Stimulated activated naive CD8-positive, alpha-beta T cell treated with anti-CD3 and anti-CD28 coated beads, Interleukin-15, amount 100 ng/mL, for 72 hours (primary cell): ENCODE data around the gene CMTR1.
"Not testable (repeated sequence)": the region's sequence is repeated elsewhere in the genome, so short reads cannot be mapped to it uniquely, and the experiment has no call there.

Source experiments
- ATAC-seq: fragments of 150-1000 bp; cut with Tn5 transposase; 2 replicates; pipeline ENCODE4 v1.10.0; 2021; ENCODE audit warnings: mild to moderate bottlenecking, moderate library complexity
- DNase-seq, 2 donors: peaks; one replicate each; pipeline ENCODE4 v3.0.0; 2021 to 2022
- H3K27ac Mint-ChIP-seq, 2 donors: one replicate each; pipeline ENCODE4 v1.8.0; 2022; ENCODE audit warnings: mild to moderate bottlenecking in 2 of 2, mixed read lengths in 2 of 2, moderate library complexity in 2 of 2
- H3K27me3 Mint-ChIP-seq: one replicate; pipeline ENCODE4 v1.8.0; 2022; ENCODE audit warnings: mixed read lengths
- H3K4me1 Mint-ChIP-seq: one replicate; pipeline ENCODE4 v1.8.0; 2022; ENCODE audit warnings: mild to moderate bottlenecking, mixed read lengths
- H3K4me3 Mint-ChIP-seq, 2 donors: one replicate each; pipeline ENCODE4 v1.8.0; 2022; ENCODE audit warnings: mild to moderate bottlenecking in 2 of 2, mixed read lengths in 2 of 2, moderate library complexity in 1 of 2
- H3K9me3 Mint-ChIP-seq, 2 donors: one replicate each; pipeline ENCODE4 v1.8.0; 2022; ENCODE audit warnings: mixed read lengths in 2 of 2

Gene CMTR1

DNA sequence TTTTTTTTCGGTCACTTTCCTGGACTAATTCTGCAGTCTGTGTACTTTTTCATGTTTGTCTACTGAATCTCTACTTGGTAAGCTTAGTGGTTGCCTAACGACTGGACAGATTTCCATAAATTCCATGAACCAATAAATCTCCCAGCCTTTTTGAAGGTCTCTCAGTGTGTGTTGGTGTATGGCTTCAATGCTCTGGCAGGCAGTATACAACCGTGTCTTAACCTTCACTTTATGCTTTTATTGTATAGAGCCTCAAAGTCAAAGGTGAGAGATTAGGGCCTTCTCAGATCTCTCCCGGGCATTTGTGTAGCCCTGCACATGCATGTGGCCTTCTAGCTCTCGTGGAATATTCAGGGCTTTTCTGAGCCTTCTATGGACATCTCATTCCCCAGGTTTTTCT is 14.3 kb upstream of the CMTR1 start:
- no peak overlapping the region for H3K27ac Mint-ChIP-seq
- no peak for DNase-seq
- no peak overlapping the region for H3K4me3 Mint-ChIP-seq
- H3K9me3 Mint-ChIP-seq = no peaks in the 10 kb centered on the region
- H3K27me3 Mint-ChIP-seq = no peaks in the 10 kb centered on the region
- H3K4me1 Mint-ChIP-seq = no peaks in the 10 kb centered on the region
- no peak for ATAC-seq

DNA sequence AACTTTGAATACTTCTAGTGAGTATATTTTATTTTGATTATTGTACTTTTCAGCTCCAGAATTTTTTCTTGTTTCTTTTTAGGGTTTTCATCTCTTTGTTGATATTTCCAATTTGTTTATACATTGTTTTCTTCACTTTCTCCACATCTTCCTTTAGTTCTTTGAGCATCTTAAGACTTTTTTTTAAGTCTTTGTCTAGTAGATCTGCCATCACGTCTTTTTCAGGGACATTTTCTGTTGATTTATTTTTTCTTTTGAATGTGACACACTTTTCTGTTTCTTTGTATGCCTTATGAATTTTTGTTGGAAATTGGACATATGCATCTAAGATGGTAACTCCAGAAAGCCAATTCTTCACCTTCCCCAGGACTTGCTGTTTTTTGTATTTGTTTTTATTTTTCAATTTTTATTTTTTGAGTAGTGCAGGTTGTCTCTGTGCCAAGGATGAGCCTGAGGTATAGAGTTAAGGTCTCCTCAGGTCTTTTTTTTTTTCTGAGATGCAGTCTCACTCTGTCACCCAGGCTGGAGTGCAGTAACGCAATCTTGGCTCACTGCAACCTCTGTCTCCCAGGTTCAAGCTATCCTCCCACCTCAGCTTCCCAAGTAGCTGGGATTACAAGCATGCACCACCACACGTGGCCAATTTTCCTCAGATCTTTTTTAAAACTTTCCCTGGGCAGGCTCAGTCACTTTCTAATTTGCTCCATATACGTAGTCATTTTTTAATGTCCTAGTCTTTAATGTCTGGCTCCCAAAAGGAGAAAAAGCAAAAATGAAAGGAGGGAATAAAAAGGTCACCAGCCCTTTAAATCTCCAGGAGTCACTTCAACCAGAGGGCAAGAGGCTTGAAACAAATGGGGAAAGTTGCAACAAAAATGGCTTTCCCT is 6.7 kb upstream of the CMTR1 start:
- Mint-ChIP-seq H3K4me1 (no peaks in the 10 kb centered on the region), H3K4me3 (no peak overlapping the region), H3K9me3 (no peaks in the 10 kb centered on the region), H3K27me3 (peaks cover 31% of the 10 kb centered on the region), H3K27ac (no peak overlapping the region)
- DNase-seq (no peak), ATAC-seq (no peak)

DNA sequence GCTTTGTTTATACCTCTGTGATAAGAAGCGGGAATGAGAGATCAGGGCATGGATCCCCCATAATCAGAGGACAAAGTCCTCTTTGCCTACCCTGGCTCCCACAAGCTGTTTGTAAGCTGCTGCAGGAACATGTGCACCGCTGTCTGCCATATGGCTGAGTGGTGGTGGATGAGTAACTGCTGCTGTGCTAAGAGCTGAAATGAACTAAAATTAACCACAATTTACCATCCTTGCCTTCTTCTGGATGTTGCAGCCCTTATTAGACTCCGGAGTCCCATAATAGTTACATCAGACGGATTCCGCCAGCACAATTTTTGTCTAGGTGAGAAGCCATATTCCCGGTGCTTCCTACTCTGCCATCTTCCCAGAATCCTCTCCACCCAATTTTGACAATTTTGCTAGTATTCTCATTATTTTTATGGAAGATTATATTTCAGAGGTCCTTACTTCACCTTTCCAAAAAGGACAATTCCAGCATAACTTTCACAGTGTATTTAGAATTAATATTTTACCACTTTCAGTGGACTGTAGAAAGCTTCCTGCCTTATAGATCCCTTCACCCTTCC is 6.0 kb upstream of the CMTR1 start:
- H3K9me3 Mint-ChIP-seq = no peaks in the 10 kb centered on the region
- H3K4me1 Mint-ChIP-seq = peaks cover 4% of the 10 kb centered on the region
- no peak overlapping the region for H3K4me3 Mint-ChIP-seq
- peaks cover 31% of the 10 kb centered on the region for H3K27me3 Mint-ChIP-seq
- H3K27ac Mint-ChIP-seq = no peak overlapping the region
- no peak for DNase-seq
- no peak for ATAC-seq

DNA sequence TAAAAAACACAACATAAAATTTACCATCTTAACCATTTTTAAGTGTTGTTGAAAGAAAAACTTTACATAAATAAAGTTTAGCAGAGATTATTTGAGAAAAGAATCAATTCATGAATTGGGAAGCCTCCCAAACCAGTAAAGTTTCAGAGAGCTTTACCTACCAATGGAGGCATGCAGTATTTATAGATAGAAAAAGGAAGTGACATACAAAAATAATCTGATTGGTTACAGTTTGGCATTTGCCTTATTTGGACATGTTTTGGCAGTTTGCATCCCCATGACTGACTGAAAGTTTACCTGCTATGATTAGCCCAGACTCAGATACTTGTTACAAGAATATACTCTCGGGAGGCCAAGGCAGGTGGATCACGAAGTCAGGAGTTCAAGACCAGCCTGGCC is 3.7 kb upstream of the CMTR1 start:
- ATAC-seq = no peak
- Mint-ChIP-seq H3K4me3 (no peak overlapping the region), H3K27me3 (peaks cover 31% of the 10 kb centered on the region), H3K9me3 (no peaks in the 10 kb centered on the region), H3K27ac (no peak overlapping the region), H3K4me1 (peaks cover 15% of the 10 kb centered on the region)
- no peak for DNase-seq

DNA sequence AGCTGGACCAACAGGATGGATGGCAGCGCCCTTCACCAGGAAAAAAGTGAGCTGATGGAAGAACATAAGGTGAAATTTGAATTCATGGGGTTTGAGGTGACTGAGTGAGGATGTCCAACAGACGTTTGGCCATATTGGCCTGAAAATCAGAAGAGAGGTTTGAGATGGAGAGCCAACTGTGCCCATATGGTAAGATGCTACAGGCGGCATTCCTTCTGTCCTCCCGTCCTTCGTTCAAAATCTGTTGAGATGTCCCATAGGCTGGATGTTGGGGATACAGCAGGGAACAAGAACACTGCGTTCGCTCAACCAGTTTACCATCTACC is 468 bp upstream of the CMTR1 start:
- H3K9me3 Mint-ChIP-seq = no peaks in the 10 kb centered on the region
- peak overlapping the region; percentile 98 to 99 for H3K27ac Mint-ChIP-seq
- no peak for ATAC-seq
- peaks cover 18% of the 10 kb centered on the region for H3K27me3 Mint-ChIP-seq
- peaks cover 43% of the 10 kb centered on the region for H3K4me1 Mint-ChIP-seq
- no peak for DNase-seq
- peak overlapping the region; percentile 86 to 95 for H3K4me3 Mint-ChIP-seq

DNA sequence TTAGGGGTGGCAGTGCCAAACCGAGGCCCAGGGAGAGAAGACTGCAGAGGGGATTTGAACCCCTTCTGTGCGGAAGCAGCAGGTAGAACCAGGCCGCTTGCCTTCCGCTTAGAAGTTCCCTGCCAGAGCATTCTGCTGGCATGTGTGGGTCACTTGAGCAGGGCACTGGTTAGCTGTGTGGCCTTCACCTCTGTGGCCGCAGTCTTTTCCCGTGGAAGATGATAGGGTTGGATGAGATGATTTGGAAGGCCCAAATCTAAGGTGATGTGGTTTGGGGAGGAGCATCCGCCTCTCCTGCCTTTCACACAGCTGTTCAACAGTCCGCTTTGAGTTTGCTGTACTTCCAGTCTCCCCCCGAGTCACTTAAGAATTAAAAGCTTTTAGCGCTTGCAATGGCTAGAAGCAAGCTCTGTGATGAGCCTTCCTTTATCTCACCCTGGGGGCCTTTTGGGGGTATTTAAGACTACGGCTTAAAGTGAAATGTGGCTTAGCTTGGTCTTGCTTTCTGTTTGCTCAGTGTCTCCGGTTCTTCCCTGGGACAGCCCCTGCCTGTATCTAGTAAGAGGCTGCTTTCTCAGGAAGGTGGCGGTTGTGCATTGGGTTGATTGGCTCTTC is 743 bp downstream of the CMTR1 start:
- H3K4me1 Mint-ChIP-seq = peaks cover 51% of the 10 kb centered on the region
- H3K27ac Mint-ChIP-seq = peak overlapping the region; percentile 98 to 99

DNA sequence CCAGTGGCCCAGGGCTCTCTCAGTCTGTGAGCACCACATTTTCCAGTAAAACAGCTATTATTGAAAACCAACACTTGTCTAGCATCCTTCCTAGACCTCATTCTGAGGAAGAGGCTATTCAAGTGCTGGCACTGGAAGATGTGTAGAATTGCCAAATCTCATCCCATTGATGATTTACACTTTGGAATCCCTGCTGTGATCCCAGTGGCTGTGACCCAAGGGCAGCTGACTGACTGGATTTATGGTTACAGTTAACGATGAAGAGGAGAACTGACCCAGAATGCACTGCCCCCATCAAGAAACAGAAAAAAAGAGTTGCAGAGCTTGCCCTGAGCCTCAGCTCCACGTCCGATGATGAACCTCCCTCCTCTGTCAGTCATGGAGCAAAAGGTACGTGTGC is 2.4 kb downstream of the CMTR1 start:
- peak overlapping the region in 1 of 2 donors; percentile 28 for H3K27ac Mint-ChIP-seq
- DNase-seq (no peak), ATAC-seq (no peak)
- no peaks in the 10 kb centered on the region for H3K27me3 Mint-ChIP-seq
- peak overlapping the region in 1 of 2 donors; percentile 21 for H3K4me3 Mint-ChIP-seq
- H3K4me1 Mint-ChIP-seq = peaks cover 60% of the 10 kb centered on the region
- no peaks in the 10 kb centered on the region for H3K9me3 Mint-ChIP-seq

More for the DNA sequence above, 743 bp downstream of the CMTR1 start:
- peak in 1 of 2 donors; percentile 61 for DNase-seq
- Mint-ChIP-seq H3K9me3 (no peaks in the 10 kb centered on the region), H3K4me3 (peak overlapping the region; percentile 86 to 95), H3K27me3 (peaks cover 6% of the 10 kb centered on the region)
- peak; percentile 76 for ATAC-seq

DNA sequence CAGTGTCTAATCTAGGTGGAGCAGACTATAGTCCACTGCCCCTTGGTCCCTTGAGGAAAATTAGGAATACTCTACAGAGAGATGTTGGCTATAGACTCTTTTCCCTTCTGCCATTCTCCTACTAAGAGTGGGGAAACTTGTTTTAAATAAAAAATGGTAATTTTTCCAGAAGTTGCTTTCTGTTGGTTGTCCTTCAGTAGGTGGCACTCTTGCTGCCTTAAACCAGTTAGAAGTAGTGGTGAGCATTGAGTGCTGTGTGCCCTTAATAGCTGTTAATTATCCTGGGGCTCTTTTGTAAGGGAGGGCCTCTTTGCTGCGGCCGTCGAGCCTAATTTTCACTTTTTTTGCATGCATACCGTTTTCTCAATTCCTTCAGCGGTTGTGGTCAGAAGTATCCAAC is 2.8 kb downstream of the CMTR1 start:
- DNase-seq = no peak
- H3K4me1 Mint-ChIP-seq = peaks cover 60% of the 10 kb centered on the region
- peak overlapping the region in 1 of 2 donors; percentile 28 for H3K27ac Mint-ChIP-seq
- no peak for ATAC-seq
- no peak overlapping the region for H3K4me3 Mint-ChIP-seq
- no peaks in the 10 kb centered on the region for H3K9me3 Mint-ChIP-seq
- H3K27me3 Mint-ChIP-seq = no peaks in the 10 kb centered on the region

DNA sequence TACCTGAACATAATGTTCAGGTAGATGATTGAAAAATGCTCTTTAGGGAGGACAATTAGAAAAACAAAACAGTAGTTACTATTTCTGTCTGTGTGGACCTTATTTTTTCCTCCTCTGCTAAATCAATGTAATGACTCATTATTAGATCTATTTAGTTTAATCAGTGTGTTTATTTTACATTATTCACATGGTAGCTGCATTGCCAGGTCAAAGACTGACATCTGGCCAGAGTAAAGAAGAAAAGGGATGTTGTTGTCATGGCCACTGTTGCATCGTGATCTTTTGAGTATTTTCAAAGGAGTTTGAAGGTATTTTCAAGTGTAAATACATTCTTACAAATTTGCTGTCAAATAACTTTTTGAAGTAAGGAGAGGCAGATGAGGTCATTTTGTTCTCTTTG is 5.9 kb downstream of the CMTR1 start:
- Mint-ChIP-seq H3K4me1 (peaks cover 70% of the 10 kb centered on the region), H3K27ac (no peak overlapping the region), H3K4me3 (no peak overlapping the region)

DNA sequence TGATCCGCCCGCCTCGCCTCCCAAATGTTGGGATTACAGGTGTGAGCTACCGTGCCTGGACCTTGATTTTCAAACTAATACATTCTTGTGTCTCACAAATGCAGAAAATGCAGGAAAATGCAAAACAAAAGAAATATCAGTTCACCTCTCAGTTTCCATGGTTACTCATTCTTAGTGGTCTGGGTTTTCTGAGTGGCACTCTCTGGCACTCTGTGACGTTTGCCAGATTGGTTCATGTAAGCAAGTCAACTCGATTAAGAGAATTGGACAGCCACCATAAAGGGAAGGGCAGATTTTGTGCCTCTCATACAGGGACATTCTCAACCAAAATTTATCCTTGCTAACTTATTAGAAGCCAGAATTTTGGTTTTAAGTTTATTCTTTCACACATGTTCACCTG is 8.6 kb downstream of the CMTR1 start:
- Mint-ChIP-seq H3K9me3 (no peaks in the 10 kb centered on the region), H3K4me3 (no peak overlapping the region), H3K27me3 (no peaks in the 10 kb centered on the region), H3K27ac (peak overlapping the region in 1 of 2 donors; percentile 27), H3K4me1 (peaks cover 47% of the 10 kb centered on the region)
- no peak for ATAC-seq
- DNase-seq = no peak

More for the DNA sequence above, 5.9 kb downstream of the CMTR1 start:
- Mint-ChIP-seq H3K9me3 (no peaks in the 10 kb centered on the region), H3K27me3 (no peaks in the 10 kb centered on the region)
- no peak for ATAC-seq
- DNase-seq = no peak

DNA sequence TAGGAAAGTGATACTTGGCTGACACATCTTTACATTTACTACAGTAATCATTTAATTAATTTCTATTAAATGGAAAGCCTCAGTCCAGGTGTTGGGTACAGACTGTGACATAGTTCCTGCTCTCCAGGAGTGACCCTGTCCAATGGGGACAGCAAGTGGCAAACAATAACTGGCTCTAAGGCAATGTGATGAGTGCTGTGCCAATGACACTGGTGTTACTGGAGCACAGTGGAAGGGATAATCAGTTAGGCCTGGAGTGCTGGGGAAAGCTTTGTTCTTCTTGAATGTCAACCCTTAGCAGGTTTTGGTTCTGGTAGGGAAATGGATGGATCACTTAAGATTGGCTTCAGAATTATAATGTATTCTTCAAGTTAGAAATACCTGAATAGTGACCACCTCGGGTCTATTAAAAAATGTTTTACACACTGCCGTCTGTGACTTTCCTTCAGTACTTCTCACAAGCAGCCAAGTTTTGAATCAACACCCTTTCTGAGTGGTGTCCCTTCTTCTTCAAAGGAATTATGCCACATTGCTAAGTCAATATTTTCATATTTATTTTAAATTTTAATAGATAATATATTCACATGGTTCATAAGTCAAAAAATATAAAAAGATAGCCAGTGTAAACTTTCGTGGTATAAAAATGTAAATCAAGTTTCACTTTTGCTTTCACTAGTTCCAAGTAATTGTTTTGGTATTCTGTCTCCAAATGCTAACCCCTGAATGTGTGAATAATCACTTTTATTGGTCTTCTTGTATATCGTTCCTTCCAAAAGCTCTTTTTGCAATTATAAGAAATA is 9.6 kb downstream of the CMTR1 start:
- Mint-ChIP-seq H3K27ac (peak overlapping the region; percentile 25 to 67), H3K4me3 (peak overlapping the region; percentile 67 to 68), H3K9me3 (no peaks in the 10 kb centered on the region), H3K27me3 (no peaks in the 10 kb centered on the region), H3K4me1 (peaks cover 37% of the 10 kb centered on the region)
- ATAC-seq = no peak
- DNase-seq = no peak

DNA sequence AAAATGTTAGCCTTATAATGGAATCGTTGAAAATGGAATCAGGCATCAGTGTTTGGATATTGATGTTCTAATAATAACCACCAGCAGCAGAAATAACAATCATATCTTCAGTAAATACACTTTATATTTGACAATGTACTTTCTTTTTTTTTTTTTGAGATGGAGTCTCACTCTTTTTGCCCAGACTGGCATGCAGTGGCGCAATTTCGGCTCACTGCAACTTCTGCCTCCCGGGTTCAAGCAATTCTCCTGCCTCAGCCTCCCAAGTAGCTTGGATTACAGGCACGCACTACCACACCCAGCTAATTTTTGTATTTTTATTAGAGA is 10.2 kb downstream of the CMTR1 start:
- Mint-ChIP-seq H3K4me1 (peaks cover 32% of the 10 kb centered on the region), H3K4me3 (peak overlapping the region; percentile 66 to 68), H3K27ac (peak overlapping the region in 1 of 2 donors; percentile 34)
- DNase-seq, H3K27me3 Mint-ChIP-seq, H3K9me3 Mint-ChIP-seq, ATAC-seq: not testable (repeated sequence)

DNA sequence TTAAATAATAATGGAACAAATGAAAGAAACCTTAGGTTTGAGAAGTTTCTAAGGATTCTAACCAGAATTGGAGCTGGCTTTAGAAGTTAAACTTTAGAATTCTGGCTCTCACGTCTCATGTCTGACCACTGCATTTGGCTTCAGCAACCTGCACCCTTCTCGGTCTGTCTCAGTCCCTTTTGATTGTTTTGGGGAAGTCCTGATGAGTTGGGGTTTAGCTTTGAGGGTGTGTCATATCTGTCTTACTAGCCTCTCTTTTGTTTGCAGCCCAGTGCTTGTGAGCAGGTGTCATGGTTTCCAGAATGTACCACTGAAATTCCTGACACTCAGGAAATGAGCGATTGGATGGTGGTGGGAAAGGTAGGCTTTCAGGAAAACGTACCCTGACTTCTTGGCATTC is 17.0 kb downstream of the CMTR1 start:
- H3K27me3 Mint-ChIP-seq = no peaks in the 10 kb centered on the region
- ATAC-seq (no peak), DNase-seq (no peak)
- peaks cover 15% of the 10 kb centered on the region for H3K4me1 Mint-ChIP-seq
- H3K27ac Mint-ChIP-seq = no peak overlapping the region
- H3K4me3 Mint-ChIP-seq = no peak overlapping the region
- no peaks in the 10 kb centered on the region for H3K9me3 Mint-ChIP-seq

DNA sequence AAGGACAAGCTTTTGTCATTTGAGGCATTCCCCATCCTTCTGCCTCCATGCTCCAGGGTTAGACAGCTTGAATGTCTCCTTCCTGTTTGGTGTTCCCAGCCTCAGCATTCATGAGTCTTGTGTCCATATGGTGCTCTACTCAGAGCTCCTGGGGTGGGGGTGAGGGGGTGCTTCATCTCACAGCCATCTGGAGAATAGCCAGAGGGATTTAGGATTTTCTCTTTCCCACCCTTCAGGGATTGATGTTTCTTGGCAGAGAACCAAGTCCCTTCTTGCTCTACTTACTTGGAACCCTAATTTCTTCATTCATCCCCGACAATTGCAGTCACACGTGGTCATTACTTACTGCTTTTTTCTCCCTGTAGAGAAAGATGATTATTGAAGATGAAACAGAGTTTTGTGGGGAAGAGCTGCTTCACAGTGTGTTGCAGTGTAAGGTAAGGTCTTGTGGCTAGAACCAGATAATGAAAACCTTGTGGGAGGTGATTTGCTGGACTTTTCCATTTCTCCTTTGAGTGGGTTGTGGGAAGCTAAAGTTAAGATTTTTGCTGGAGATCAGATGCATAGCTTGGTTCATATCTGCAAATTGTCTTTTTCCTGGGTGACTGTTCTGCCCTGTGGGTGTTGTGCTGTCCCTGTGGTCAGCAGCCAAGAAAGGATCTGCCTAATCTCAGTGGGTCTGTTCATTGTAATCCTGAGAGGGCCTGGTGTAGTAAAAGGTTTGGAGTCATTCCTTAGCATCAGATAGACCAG is 18.6 kb downstream of the CMTR1 start:
- H3K9me3 Mint-ChIP-seq = no peaks in the 10 kb centered on the region
- H3K27me3 Mint-ChIP-seq = no peaks in the 10 kb centered on the region
- ATAC-seq (no peak), DNase-seq (no peak)
- H3K4me3 Mint-ChIP-seq = no peak overlapping the region
- H3K27ac Mint-ChIP-seq = peak overlapping the region in 1 of 2 donors; percentile 9
- H3K4me1 Mint-ChIP-seq = peaks cover 15% of the 10 kb centered on the region

DNA sequence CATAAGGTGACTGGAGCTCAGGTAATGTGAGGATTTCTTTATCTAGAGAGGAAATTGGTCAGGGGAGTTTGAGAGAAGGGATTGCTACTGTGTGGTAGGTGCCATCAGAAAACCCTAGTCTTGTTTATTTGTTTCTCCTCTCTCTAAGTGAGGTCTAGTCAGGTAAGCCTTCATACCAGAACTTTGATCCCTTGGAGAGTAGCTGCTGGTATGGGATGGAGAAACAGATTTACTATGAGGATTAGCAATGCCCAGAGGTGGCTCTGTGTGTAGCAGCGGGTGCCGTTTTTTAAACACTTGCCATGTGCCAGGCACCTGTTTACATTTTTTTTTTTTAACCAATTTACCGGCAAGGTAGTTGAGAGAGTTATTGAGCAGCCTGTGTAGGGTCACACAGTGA is 19.5 kb downstream of the CMTR1 start:
- Mint-ChIP-seq H3K27ac (peak overlapping the region in 1 of 2 donors; percentile 11), H3K4me3 (no peak overlapping the region), H3K27me3 (no peaks in the 10 kb centered on the region), H3K4me1 (peaks cover 15% of the 10 kb centered on the region), H3K9me3 (no peaks in the 10 kb centered on the region)
- no peak for ATAC-seq
- no peak for DNase-seq
